ENCODE measurements around the gene ARRDC5.
"Not testable (repeated sequence)": the region's sequence is repeated elsewhere in the genome, so short reads cannot be mapped to it uniquely, and the experiment has no call there.

The ARRDC5 gene

DNA sequence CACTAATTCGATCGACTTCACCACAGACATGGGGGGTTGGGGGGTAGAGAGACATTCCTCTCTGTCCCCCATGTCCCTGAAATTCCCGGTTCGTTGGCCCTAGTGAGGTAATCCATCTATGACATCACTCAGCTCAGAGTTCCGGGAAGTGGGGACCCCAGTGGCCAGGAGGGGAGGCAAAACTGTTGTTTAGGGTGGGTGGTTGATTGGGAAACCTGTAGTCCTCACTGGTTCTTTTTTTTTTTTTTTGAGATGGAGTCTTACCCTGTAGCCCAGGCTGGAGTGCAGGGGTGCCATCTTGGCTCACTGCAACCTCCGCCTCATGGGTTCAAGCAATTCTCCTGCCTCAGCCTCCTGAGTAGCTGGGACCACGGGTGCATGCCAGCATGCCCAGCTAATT is at the start of gene ARRDC5:
ARRDC5 (minus strand) TSS at position 101 of the 400 bp plus-strand sequence; CDS start at position 30, 71 bp downstream.
- DNase-seq = no peak

DNA sequence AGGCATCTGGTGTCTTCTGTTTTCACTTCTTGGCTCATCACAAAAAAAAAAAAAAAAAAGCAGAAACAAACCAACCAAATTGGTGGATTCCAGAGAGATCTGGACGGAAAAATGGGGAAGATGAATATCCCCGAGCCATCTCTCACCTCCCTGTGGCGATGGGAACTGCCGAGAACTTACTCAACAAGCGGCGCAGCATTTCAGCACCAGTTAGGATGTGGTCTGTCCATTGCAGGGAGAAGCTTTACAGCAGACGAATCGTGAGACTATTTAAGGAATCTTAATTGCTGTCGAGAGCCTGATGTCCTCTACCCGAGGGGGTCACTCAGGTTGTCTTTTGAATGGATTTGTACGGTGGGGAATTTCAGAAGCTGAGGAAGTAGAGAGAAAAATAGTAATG is 49.0 kb upstream of the ARRDC5 start:
- DNase-seq = no peak

DNA sequence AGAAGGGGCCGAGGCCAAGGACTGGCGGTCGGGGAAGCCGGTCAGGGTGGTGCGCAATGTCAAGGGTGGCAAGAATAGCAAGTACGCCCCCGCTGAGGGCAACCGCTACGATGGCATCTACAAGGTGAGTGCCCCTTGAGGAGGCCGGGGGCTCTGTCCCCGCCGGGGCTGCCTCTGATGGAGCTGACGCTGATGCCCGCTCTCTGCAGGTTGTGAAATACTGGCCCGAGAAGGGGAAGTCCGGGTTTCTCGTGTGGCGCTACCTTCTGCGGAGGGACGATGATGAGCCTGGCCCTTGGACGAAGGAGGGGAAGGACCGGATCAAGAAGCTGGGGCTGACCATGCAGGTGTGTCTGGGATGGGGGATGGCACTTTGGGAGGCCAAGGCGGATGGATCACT is 48.0 kb upstream of the ARRDC5 start:
- not testable (repeated sequence) for DNase-seq

DNA sequence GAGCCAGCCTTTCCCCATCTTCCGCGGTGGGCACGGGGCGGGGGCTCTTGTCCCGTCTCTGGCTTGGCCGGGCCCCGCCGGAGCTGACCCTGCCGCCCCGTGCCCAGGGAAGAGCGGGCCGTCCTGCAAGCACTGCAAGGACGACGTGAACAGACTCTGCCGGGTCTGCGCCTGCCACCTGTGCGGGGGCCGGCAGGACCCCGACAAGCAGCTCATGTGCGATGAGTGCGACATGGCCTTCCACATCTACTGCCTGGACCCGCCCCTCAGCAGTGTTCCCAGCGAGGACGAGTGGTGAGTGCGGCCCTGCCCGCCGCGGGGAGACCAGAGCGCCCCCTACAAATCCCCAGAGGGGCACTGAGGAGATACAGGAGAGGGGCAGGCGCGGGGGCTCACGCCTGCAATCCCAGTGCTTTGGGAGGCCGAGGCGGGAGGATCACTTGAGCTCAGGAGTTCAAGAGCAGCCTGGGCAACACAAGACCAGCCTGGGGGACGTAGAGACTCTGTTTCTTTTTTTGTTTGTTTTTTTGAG is 39.0 kb upstream of the ARRDC5 start:
- DNase-seq = not testable (repeated sequence)

DNA sequence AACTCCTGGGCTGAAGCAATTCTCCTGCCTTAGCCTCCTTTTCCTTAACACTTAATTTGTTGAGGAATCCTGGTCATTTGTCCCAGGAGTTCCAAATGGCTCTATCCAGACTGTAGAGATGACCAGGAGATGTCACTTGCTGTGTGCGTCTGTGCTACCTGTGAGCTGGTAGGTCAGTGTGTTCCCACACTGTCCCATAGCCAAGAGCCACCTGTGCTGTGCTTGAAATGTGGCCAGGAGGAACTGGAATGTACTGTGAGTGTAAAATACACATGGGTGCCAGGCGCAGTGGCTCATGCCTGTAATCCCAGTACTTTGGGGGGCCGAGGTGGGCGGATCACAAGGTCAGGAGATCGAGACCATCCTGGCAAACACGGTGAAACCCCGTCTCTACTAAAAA is 36.8 kb upstream of the ARRDC5 start:
- no peak for DNase-seq

DNA sequence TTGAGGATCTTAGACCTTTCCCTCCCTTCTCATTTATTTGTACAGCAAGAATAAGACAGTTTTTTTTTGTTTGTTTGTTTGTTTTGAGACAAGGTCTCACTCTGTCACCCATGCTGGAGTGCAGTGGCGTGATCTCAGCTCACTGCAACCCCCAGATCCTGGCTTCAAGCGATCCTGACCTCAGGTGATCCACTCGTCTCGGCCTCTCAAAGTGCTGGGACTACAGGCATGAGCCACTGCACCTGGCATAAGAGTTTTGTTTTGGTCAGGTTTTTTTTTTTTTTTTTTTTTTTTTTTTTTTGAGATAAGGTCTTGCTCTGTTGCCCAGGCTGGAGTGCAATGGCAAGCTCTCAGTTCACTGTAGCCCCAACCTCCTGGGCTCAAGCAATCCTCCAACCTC is 35.8 kb upstream of the ARRDC5 start:
- not testable (repeated sequence) for DNase-seq

DNA sequence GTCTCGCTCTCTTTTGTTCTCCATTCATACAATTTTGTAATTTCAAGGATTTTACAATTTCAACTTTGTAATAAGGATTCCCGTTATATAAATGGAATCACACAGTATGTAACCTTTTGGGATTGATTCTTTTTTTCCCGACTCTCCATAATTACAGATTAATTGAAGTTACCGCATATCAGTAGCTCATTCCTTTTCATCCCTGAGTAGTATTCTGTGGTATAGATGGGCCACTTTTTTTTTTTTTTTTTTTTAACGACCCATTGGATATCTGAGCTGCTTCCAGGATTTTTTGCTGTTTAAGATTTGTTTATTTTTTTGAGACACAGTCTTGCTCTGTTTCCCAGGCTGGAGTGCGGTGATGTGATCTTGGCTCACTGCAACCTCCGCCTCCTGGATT is 34.4 kb upstream of the ARRDC5 start:
- DNase-seq = no peak

DNA sequence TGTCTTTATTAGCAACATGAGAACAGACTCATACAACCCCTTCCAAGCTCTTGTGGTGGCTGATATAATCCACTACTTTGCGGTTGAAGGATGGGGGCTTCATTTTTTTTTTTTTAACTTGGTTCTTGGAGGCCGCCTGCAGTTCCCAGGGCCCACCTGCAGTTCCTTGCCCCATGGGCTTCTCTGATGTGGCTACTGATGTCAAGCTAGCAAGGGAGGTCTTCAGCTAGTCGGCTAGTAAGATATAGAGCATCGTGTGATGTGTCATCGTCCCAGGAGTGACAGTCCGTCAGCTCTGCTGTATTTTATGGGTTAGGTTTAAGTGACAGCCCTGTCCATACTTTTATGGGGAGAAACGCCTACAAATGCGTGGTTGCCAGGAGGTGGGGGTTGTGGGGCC is 32.7 kb upstream of the ARRDC5 start:
- no peak for DNase-seq

DNA sequence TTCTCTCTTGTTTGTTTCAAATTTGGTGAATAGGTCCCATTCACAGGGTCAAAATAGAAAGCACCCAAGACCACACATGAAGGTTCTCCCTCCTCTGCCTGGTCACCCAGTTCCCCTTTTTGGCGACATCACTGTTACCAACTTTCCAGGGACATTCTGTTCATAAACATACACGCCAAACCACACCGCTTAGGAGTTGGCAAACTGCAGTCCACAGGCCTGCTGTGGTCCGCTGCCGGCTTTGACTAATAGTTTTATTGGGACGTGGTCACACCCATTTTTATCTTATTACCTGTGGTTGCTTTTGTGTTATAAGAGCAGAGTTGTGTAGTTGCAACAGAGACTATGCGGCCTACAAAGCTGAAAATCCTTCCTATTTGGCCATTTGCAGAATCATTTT is 30.8 kb upstream of the ARRDC5 start:
- DNase-seq = no peak

DNA sequence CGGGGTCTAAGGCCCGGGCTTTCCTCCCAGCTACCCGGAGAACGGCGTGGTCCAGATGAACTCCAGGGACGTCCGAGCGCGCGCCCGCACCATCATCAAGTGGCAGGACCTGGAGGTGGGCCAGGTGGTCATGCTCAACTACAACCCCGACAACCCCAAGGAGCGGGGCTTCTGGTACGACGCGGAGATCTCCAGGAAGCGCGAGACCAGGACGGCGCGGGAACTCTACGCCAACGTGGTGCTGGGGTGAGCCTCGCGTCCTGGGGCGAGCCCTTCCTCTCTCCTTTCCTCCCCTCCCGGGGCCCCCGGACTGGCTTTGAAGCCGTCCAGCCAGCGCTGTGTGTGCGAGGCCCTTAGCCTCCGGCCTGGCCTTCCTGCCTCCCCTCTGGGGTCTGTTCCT is 30.0 kb upstream of the ARRDC5 start:
- no peak for DNase-seq

DNA sequence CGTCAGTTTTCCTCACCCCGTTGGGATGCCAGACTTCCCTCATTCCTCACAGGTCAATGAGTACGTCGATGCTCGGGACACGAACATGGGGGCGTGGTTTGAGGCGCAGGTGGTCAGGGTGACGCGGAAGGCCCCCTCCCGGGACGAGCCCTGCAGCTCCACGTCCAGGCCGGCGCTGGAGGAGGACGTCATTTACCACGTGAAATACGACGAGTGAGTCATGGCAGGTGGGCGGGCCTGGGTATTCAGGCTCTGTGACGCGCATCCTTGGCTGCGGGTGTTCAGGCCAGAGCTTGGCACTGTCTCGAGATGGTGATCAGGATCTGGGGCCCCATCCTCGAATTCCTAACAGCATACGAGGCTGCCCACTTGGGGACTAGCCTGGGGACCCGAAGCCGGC is 28.0 kb upstream of the ARRDC5 start:
- DNase-seq = no peak

DNA sequence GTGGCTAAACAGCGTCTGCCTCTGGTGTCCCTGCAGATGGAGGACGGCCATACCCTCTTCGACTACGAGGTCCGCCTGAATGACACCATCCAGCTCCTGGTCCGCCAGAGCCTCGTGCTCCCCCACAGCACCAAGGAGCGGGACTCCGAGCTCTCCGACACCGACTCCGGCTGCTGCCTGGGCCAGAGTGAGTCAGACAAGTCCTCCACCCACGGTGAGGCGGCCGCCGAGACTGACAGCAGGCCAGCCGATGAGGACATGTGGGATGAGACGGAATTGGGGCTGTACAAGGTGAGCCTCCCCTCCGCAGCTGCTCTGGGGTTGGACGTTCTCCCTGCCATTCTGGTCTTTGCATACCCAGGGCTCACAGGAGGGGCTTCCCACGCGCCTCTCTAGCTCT is 26.5 kb upstream of the ARRDC5 start:
- no peak for DNase-seq

DNA sequence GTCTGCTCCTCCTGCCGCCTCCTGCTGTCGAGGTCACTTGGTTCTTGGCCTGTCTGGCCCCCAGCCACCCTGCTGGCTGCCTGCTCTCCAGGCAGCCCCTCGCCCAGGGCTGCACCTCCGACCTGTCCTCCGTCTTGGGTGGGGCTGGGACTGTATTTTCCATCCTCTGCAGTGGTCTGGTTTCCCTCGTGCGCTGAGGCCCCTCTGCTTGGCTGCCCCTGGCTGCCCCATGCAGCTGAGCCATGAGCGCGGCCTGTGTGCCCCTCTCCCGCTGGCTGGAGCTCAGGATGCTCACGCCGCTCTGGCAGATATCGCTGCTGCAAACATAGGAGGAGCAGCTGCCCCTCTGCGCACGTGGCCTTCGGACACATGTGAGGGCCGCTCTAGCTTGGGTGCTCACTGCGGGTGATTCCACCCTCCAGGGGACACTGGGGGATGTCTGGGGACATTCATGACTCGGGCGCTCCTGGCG is 20.6 kb upstream of the ARRDC5 start:
- no peak for DNase-seq

DNA sequence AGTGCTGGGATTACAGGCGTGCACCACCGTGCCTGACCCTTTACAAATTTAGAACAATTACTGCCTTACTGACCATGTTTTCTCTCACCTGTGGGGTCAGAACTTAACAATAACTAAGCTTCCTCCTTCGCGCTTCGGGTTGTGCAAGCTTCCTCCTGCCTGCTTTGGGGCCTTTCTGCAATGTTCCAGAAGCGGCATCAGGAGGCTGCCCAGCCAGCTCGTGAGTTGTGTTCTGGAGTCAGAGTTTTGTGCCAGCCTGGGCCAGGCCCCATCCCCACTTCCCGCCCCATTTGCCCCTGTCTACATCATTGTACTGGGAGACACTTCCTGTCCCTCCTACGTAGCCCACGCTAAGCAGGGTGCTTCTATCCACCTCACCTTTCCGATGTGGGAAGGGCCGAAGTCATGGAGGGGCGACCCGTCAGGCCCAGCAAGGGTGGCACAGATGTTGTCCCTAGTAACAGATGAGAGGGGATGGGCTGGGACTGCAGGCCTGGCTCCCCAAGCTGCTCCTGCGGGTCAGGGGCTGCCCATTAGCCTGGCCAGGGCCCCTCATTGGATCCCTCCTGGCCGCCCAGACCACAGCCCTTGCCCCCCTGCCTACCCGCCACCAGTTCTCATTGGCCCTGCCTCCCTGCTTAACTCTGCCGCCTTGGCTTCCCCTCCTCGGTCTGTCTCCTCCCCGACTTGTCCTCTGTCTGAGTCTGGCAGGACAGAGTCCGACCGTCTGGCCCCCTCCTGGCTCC is 20.0 kb upstream of the ARRDC5 start:
- DNase-seq = peak; percentile 19

DNA sequence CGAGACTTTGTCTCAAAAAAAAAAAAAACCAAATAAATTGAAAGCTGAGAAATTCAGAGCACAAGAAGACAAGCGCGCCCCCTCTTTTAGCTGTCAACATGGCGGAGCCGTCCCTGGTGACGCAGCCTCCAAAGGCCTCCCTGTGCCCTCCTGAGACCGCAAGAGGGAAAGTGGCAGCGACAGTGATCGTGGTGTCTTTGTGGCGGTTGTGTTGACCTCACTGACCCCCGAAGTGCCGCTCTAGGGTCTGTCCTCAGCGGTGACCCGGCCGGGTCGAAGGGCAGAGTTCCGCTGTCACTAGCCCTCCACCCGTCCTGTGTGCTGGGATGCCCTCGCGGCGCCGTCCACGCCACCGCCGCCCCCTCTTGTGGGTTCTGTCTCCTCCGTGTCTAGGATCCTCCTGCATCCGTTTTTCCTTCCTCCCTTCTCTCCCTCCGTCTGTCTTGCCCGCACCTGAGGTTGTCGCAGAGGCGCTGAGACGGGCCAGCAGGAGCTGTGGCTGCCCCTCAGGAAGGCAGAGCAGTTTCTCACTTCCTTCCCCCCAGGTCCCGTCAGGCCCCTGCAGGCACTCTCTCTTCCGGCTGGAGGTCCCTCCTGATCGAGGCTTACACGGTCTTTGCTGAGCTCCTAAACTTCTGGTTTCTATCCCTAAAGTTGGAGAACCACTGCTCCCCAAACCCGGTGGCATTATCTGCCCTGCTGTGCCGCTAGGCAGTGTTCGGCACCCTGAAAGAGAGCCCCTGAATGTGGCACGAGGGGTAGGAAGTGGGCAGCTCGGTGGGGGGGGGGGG is 13.8 kb upstream of the ARRDC5 start:
- DNase-seq = peak; percentile 80

DNA sequence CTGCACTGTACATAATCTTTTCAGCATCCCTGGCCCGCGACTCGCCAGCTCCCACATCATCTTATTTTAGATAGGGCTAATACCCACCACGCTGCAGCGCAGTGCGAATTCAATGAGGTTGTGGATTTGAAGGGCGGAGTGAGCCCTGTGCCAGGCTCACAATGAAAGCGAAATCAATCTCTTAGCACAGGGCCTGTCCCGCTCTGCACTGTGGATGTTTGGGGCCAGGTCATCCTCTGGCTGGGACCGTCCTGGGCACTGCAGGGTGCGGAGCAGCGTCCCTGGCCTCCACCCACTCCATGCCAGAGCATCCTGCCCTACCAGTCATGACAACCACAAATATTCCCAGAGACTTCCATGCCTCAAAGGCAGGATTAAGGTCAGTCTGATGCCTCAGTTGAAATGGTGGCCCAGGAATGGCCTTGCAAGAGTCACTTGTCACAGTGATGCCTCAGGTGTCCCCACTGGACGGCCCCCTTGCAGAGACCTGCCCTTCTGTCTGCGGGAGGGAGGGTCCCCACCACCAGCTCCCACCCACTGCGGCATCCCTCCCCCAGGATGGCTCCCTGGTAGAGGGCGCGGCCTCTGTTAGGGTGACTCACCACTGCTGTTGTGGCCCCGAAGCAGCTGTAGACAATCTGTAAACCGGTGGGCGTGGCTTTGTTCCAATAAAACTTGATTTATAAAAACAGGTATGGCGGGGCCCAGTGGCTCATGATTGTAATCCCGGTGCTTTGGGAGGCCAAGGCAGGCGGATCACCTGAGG is 12.2 kb upstream of the ARRDC5 start:
- no peak for DNase-seq

DNA sequence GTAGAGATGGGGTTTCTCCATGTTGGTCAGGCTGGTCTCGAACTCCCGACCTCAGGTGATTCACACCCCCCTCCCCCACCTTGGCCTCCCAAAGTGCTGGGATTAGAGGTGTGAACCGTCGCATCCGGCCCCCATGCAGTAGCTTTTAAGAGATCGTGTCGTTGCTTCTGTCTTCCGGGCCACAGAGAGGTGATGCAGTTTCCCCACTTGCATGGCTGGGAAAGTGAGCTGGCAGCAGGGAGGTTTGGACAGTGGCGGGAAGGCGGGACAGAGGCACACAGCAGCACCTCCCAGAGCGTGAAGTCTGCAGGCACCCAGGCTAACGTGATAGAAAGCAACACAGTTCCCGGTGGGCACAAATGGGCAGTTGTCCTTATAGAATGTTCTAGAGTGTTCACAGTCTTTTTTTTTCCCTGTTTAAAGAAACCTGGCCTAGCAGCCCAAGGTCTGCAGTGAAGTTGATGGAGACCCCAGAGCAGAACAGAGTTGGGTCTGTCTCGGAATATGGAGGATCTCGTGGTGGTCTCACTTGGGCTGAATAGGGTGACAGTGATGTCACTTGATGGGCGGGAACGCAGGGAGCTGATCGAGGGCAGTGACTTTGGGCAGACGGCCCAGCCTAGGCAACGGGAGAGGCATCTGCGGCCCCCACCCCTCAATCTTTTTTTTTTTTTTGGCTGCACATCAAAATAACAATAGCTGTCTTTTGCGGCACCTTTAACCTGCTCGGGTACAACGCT is 11.5 kb upstream of the ARRDC5 start:
- DNase-seq = no peak

DNA sequence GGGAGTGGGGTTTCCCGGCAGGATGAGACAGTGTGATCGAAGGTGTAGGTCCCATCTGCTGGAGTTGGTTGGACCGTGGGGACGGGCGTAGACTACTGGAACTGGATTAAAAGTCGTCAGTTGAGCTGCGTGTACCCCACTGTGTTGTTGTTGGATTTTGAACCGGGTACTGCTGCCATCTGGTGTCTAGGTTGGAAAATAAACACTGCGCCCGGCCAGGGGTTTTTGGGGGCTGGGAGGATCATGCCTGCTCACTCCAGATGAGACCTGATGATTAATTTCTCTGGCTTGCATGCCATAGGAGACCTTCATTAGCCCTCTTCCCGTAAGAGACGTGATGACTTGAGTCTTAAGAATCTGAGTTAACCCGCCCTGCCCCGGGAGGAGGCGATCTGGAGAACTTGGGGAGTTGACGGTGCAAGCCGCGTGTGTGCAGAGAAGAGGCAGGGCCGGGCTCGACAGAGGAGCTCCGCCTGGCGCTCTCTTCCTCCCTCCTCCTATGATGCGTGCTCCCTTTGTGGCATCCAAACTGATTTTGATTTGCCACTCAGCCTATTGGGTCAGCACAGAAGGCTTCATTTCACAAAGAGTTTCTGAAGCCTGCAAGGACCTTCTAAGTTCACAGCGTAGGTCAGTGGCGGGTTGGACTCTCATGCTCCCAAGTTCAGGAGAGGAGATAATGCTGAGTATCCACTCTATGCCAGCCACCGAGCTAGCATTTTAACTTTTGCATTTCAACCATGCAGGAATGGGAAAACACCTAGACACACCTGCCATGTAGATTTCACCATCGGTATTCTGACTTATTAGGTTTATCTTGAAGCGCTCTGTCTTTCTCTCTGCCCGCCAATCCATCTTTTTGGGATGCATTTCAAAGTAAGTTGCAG is 9.3 kb upstream of the ARRDC5 start:
- no peak for DNase-seq

DNA sequence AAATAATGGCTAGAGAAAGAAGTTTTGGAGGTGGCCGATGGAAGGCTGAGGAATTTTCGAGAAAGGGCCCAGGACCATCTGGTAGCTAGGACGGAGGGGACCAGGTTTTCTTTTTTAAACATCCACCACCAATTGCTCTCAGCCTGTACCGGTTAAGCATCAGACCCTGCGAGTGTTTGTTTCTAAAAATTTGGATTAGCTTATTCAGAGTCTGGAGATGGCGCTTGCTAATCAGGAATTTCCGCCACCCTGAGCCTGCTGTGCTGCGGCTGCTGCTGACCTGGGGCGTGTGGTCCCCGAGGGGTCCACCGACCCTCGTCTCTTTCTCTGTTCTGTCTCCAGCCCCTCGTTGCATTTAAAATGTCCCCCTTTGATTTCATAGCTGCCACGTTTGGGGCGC is 8.6 kb upstream of the ARRDC5 start:
- DNase-seq = no peak

DNA sequence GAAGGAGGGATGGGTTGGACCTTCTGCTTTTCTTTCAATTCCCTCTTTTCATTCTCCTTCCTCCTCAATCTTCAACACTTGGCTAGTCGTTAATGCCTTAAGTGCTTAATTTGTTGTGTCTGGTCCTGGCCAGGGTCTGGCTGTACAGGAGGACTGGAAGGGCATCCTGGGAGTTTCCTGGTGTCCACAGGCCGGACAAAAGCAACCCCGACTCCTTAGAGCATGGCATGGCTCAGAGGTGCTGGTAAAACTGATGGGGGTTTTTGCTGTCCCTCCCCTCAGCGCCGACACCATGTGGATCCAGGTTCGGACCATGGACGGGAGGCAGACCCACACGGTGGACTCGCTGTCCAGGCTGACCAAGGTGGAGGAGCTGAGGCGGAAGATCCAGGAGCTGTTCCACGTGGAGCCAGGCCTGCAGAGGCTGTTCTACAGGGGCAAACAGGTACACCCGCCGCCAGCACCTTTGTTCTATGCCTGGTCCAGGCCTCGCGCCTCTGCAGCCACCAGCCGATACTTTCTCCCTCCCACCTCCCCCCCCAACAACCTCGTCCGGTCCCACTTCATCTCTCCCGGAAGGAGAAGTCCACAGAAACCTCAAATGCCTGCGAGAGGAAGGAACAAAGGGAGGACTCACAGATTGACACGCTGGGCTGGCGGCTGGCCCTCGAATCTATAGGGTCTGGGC is 8.0 kb upstream of the ARRDC5 start:
- DNase-seq = peak; percentile 72

All from GF-D8 (cell line).